GM21723 (cell line): ENCODE data around the gene HLCS.

Experiments
- ATAC-seq: cut with Tn5 transposase; IDR thresholded peaks from one replicate; pipeline ENCODE4 v1.9.1; 2021; ENCODE audit warnings: mild to moderate bottlenecking, moderate library complexity; ENCODE audit not compliant: unreplicated experiment

Gene HLCS

DNA sequence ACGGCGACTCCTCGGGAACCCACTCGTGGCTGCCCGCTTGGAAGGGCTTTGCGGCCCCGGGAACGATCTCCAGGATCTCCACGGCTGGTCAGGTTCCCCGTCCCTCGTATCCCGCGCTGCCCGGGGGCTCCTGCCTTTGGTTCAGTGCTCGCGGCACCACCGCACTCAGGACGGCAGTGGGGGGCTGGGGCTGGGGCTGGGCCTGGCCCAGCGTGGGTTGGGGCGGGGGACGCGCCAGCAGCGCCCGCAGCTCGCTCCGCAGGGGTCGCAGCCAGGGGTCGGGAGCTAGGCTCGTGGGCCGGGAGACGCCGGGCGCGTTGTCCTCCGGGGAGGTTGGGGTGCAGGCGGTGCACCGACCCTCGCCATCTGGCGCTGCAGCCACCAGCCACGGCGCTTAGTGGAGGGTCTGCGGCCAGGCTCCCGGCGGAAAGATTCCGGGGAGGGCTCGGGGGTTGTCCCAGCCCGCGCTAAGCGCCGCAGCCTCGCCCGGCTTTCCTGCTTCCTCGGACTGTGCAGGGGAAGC lies 258.6 kb downstream of the HLCS start:
- ATAC-seq, result no peak

DNA sequence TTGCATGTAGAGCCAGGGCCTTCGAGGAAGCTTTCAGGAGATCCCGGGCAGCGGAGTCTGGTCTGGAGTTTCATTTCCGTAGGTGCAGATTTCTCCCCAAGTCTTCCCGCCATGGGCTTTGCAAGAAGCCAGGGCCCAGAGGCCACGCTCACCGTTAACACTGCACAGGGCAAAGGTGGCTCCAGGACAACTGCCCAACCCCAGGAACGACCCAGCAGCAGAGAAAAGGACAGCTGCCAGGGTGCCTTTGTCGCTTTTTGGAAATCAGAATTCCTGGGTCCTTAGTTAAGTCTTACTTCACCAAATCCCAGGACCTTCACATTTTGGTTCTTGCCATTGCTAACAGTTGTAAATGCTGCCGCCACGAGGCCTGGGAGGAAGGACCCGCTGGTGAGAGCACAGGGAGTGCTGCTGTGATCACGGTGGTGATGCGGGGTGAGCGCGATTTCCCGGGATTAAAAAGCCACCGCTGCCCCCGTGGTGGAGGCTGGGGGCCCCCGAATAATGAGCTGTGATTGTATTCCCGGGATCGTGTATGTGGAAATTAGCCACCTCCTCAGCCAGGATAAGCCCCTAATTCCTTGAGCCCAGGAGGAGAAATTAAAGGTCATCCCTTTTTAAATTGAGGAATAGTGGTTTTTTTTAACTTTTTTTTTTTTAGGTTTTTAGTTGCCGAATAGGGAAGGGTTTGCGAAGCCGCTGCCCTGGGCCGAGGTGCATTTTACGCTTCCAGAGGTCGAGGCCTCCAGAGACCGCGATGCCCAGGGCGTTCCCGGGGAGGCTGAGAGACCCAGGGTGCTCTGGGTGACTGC lies 259.3 kb downstream of the HLCS start:
- ATAC-seq, result no peak

DNA sequence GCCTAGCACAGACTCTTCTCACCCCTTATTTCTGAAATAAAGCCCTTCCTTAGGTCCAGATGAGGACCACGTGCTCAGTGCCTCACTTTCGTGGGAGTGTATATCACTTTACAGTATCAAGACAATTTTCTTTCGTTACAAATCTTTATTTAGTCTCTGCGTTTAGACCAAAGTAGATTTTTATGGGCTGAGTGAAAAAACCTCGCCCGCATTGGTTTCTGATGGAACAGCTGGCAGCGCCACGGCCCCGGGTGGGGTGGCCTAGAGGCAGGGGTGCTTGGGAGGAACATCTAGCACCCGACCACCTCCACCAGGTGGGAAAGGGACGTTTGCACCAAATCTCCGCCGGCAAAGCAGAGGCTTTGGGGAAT lies 260.0 kb downstream of the HLCS start:
- ATAC-seq, result no peak

DNA sequence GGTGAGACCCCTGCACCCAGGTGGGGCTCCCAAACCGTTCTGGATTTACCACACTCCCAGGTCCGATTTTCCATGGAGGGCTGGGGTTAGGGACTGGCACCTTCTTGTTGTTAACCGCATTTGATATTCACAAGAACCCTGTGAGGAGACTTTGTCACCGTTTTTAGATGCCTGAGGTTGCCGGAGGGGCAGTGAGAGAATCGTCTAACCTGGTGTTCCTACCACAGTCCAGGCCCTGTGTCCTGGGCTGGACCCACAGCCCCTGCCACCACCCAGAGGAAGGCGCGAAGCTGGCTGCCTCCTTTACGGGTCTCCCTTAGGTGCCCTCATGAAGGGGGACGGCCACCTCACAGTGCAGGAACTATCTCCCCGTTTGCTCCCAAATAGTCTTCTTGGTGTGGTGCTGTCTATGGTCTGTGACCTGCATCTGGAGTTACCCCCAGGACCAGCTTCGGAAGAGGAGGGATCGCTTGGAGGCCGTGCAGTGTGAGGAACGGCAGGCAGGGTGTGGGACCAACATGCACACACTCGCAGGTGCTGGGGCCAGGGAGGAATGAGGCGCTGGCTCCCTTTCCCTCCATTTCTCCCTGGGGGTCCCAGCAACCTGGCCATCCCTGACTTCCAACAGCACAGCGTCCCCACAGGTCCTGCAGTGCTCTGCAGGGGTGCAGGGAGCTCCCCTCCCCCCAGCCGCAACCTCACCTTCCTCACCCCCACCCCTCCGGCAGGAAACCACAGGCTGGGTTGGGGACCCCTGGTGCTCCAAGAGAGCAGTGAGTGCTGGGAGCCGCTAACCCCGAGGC lies 260.6 kb downstream of the HLCS start:
- no peak for ATAC-seq

DNA sequence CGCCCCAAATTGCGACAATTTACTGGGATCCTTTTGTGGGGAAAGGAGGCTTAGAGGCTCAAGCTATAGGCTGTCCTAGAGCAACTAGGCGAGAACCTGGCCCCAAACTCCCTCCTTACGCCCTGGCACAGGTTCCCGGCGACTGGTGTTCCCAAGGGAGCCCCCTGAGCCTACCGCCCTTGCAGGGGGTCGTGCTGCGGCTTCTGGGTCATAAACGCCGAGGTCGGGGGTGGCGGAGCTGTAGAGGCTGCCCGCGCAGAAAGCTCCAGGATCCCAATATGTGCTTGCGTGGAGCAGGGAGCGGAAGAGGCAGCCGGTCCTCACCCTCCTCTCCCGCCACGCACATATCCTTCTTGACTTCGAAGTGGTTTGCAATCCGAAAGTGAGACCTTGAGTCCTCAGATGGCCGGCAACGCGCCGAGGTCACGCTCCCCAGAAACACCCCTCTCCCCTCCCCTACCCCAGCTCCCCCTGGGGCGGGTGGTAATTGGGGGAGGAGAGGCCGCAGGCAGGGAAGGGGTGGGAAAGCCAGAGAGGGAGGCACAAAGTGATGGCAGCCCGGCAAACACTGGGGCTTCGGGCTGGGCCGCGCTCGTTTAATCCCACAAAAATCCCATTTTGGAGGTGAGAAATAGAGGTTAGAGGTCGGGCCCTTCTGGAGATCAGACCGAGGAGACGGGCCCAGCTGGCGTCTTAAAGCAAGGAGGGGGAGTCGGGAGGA lies 261.4 kb downstream of the HLCS start:
- ATAC-seq, result no peak

DNA sequence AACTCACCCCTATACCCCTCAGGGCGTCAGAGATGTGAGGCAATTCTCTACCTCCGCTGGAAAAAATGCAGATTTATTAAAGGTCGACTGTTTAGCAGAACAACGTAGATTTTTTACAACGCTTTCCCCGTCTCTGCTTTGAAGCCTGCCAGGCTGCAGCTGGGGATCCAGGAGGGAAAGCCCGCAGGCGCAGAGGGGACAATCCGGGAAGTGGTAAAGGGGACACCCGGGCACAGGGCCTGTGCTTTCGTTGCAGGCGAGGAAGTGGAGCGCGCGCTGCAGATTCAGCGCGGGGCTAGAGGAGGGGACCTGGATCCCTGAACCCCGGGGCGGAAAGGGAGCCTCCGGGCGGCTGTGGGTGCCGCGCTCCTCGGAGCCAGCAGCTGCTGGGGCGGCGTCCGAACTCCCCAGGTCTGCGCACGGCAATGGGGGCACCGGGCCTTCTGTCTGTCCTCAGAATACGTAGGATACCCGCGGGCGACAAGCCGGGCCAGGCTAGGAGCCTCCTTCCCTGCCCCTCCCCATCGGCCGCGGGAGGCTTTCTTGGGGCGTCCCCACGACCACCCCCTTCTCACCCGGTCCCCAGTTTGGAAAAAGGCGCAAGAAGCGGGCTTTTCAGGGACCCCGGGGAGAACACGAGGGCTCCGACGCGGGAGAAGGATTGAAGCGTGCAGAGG lies 262.1 kb downstream of the HLCS start:
- no peak for ATAC-seq

DNA sequence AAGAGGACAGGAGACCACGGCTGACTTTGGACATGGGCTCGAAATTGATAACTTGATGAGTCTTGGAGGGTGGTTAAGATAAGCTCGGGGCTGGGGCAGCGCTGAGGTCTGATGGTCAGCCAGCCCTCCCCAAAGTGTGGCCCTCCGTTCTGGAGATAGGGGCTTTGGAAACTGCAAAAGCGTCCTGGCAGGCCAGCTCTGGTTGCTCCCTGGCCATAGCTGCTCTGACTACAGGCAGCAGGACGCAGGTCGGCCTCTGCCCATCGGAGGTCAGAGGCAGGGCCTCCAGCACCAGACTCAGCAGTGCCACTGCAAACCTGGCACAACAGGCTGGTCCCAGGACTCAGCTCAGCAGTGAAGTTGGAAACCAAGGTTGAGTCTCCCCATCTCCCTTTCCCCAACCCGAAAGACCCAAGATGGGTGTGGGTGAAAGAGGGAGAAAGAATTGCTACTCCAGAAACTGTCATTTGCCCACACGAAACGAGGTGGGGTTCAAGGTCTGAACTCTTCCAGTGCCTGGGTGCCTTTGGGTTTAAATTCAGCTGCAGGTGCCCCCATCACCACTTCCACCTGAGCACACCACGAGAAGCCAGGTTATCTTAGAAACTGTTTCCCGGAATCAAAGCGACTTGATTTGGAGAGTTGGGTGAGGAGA lies 262.7 kb downstream of the HLCS start:
- no peak for ATAC-seq

DNA sequence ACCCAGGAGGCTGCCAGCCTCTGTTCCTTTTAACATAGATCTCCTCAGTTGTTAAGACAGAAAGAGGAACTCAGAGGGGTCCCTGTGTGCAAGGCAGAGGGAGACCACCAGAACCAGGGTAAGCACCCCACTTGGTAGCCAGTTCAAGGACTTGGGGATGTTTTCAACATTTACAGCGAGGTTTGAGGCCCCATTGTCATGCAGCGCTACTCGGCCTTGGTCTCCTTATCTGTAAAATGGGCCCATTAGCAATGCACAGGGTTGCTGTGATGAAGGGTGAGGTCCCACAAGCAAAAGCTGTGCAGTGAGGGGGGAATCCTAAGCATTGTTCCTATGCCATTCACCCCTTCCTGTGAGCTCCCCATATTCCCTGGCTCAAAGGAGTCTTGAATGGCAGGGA lies 263.3 kb downstream of the HLCS start:
- ATAC-seq, result no peak

DNA sequence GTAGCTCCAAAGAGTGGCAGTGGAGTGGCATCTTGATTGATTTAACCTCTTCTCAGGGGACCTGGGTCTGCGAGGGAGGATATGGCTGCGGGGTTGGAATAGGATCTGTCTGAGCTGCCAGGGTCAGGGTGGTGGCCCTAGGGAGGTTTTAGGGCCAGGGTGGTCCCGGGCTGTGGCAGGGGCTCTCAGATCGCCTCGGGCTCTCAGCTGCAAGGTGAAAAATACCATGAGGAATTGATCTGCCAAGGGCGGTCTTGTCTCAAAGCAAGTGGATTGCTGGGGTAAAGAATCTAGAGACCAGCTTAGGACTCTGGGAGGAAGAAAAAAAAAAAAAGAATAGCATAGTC lies 263.9 kb downstream of the HLCS start:
- no peak for ATAC-seq

DNA sequence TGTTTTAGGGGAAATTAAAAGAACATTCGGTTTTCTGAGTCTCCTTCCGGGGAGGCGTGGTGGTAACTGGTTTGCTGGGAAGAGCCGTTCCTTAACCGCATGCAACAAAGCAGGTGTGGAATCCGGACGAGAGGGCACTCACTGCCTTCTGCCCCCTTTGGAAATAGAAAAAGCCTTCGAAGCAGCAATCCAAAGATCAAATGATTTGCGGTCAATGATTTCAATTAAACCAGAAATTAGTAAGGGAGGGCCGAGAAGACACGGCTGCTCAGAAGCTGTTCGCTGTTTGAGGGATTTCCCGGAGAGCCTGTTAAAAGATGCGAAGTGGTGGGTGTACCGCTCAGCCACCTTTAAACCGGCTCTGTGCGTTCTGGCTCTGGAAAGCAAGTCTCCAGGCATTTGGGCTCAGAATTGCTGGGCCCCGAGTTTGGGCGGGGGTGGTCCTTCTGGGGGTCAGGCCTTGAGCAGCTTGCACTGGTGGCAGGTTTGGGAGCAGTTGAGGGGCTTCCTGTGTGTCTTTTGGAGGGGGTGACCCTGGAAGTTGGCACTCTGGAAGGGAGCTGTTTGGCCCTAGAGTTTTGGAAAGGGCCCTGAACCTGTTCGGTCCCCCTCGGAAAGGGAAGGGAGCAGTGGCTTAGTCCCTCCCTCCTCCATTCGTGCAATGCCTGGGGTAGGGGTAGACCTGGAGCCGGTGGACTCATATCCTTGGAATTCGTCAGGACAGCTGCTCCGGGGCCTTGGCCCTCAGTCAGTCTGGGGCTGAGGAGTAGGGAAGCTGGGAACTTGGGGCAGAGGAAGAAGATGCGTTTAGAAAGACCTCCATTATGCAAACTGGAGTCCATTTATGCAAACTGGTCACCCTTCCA lies 264.5 kb downstream of the HLCS start:
- ATAC-seq, result no peak

DNA sequence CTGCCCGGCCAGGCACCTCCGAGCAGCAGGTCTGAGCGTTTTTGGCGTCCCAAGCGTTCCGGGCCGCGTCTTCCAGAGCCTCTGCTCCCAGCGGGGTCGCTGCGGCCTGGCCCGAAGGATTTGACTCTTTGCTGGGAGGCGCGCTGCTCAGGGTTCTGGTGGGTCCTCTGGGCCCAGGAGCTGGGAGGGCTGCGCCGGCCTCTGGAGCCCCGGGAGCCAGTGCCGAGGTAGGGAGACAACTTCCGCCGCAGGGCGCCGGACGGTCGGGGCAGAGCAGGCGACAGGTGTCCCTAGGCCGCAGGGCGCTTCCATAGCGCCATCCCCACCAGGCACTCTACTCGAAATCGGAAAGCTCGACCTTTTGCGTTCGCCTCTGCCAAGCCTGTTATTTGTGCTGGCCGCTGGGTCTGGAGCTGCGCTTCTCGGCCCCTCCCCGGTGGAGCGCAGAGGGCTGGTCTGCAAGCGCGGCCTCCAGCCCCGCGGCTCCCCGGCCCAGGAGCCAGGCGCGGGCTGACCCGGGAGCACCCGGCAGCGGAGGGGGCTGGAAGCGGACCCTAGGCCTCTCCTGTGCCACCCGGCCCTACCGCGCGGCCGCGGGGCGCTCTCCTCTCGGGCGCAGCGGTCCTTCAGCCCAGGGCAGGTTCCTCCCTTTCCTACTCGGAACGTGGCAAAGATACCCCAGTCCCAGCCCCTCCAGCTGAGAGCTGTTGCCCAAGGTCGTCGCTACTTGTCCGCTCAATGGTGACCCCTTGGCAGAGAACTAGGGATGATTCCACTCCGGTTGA lies 265.3 kb downstream of the HLCS start:
- no peak for ATAC-seq
